Panc1 (cell line): ENCODE results near the gene ZCCHC7. TPM values are rescaled to one million over a fixed set of nuclear protein-coding genes. Genes with fewer than 3 reads are reported as not detected.

Experiments used
- ATAC-seq: fragments of 200-7000 bp; cut with Tn5 transposase; 2 replicates; pipeline ENCODE4 v1.9.1; 2020; ENCODE audit warnings: mild to moderate bottlenecking, moderate library complexity
- BruUV-seq: library from RNA; stranded (reverse); fragments of 400-500 nt; replicated peaks from 2 replicates; lab custom pipeline; 2021; lab: Mats Ljungman, UMichigan
- CTCF ChIA-PET: fragments of 300-600 bp; sonication (Branson Sonifier 250); formaldehyde crosslinking; loops from one replicate; lab custom pipeline; 2022; ENCODE audit warnings: antibody characterized with exemption; lab: Charles Lee
- POLR2A ChIA-PET: fragments of 300-600 bp; sonication (Branson Sonifier 250); formaldehyde crosslinking; loops from one replicate; lab custom pipeline; 2022; ENCODE audit warnings: antibody characterized with exemption; lab: Charles Lee
- DNase-seq: peaks from one replicate; pipeline ENCODE4 v3.0.0-alpha.2; 2010; ENCODE audit warnings: low read depth, low spot score
- H3K27ac ChIP-seq: 2 replicates; pipeline ENCODE4 v1.5.1; 2011; ENCODE audit warnings: mild to moderate bottlenecking, low read length, inconsistent platforms
- H3K27me3 ChIP-seq: fragments of 200-500 bp; sonication (Bioruptor generic); 2 replicates; pipeline ENCODE4 v1.6.0; 2014; ENCODE audit warnings: low read length, inconsistent platforms; ENCODE audit not compliant: control insufficient read depth, insufficient read depth
- H3K36me3 ChIP-seq: fragments of 200-500 bp; sonication (Bioruptor generic); 2 replicates; pipeline ENCODE4 v1.5.1; 2014; ENCODE audit warnings: inconsistent platforms, mild to moderate bottlenecking, low read length, moderate library complexity; ENCODE audit not compliant: control insufficient read depth, insufficient read depth
- H3K4me1 ChIP-seq: 2 replicates; pipeline ENCODE4 v1.5.1; 2011; ENCODE audit warnings: inconsistent platforms, mild to moderate bottlenecking, low read length, moderate library complexity; ENCODE audit not compliant: control insufficient read depth, insufficient read depth
- H3K4me3 ChIP-seq, 2 experiments: 2 replicates each; pipeline ENCODE4 v1.5.1; 2011 to 2012; ENCODE audit warnings: low read depth in 2 of 2, low read length in 2 of 2, mild to moderate bottlenecking in 2 of 2, inconsistent platforms in 1 of 2, moderate library complexity in 1 of 2
- H3K9me3 ChIP-seq: fragments of 200-500 bp; sonication (Bioruptor generic); 2 replicates; pipeline ENCODE4 v1.5.1; 2014; ENCODE audit warnings: low read depth, mild to moderate bottlenecking, inconsistent platforms, low read length, moderate library complexity; ENCODE audit not compliant: control insufficient read depth, insufficient read depth
- CTCF ChIP-seq: fragments of 450-650 bp; IDR thresholded peaks from 2 replicates; pipeline ENCODE4 v1.5.1; 2017; ENCODE audit warnings: mild to moderate bottlenecking
- POLR2AphosphoS5 ChIP-seq: IDR thresholded peaks from 2 replicates; pipeline ENCODE4 v1.6.1; 2012; ENCODE audit warnings: mild to moderate bottlenecking, low read depth, low read length, moderate library complexity
- REST ChIP-seq, 2 experiments: IDR thresholded peaks; 2 replicates each; pipeline ENCODE4 v1.6.1; 2011 to 2012; ENCODE audit warnings: low read depth in 2 of 2, control low read depth in 1 of 2, low read length in 1 of 2, mild to moderate bottlenecking in 1 of 2, moderate library complexity in 1 of 2; ENCODE audit not compliant: insufficient read depth in 1 of 2
- SIN3A ChIP-seq: IDR thresholded peaks from 2 replicates; pipeline ENCODE4 v1.6.1; 2012; ENCODE audit warnings: low read depth, mild to moderate bottlenecking, low read length, moderate library complexity, borderline replicate concordance; ENCODE audit not compliant: insufficient read depth
- TCF7L2 ChIP-seq: IDR thresholded peaks from 2 replicates; pipeline ENCODE4 v1.6.1; 2011; ENCODE audit warnings: mild to moderate bottlenecking, low read depth, low read length, inconsistent platforms
- in situ Hi-C: cut with HindIII; loops from 2 replicates; pipeline ENCODE4 v1.10.0; 2016; ENCODE audit warnings: low sequenced_read_pairs, low pct_unique_long_range_greater_than_20kb
- intact Hi-C: fragments of 100-400 bp; cut with micrococcal nuclease; formaldehyde crosslinking; loops from one replicate; pipeline ENCODE4 v1.10.0; 2022; ENCODE audit not compliant: unreplicated experiment
- total RNA-seq: library from RNA; stranded (reverse); gene quantifications from one replicate; pipeline ENCODE4 v1.2.1, GENCODE V29; 2021; ENCODE audit not compliant: unreplicated experiment

Gene ZCCHC7
- total RNA-seq, 1 experiment from 2014 or later = 43.7 TPM

- TF ChIP-seq TCF7L2 = no peak
- ATAC-seq (no peak), DNase-seq (no peak)
- in situ Hi-C loops (loop anchor here (5.0 kb wide), 1 partner anchor 57 kb away; no protein-coding TSS in a partner anchor), intact Hi-C loops (no loop called here)
- no peaks in the 10 kb centered on the region for H3K27me3 ChIP-seq
- H3K27ac ChIP-seq = no peak overlapping the region
- BruUV-seq = no TSS peak
- peaks cover 5% of the 10 kb centered on the region; the same call in 1 of the 2 replicates for H3K4me1 ChIP-seq
- no peaks in the 10 kb centered on the region for H3K36me3 ChIP-seq
- ChIA-PET POLR2A (interaction anchor here (0.6 kb wide), 1 partner anchor 8 kb away, joined by 3 read pairs; no protein-coding TSS in a partner anchor), CTCF (no interaction called here)
- no peaks in the 10 kb centered on the region for H3K9me3 ChIP-seq
- no peak overlapping the region for H3K4me3 ChIP-seq
Observed at GRCh38 chr9:37239921-37240320, 119.5 kb downstream of the ZCCHC7 start.

GRCh38 chr9:37241340-37241739, 121.0 kb downstream of the ZCCHC7 start:
- intact Hi-C loops (no loop called here), in situ Hi-C loops (loop anchor here (5.0 kb wide), 1 partner anchor 56 kb away; no protein-coding TSS in a partner anchor)
- Histone ChIP-seq H3K9me3 (no peaks in the 10 kb centered on the region), H3K4me3 (no peak overlapping the region), H3K4me1 (peaks cover 5% of the 10 kb centered on the region; the same call in 1 of the 2 replicates), H3K36me3 (no peaks in the 10 kb centered on the region), H3K27me3 (no peaks in the 10 kb centered on the region), H3K27ac (no peak overlapping the region)
- DNase-seq = no peak
- ChIA-PET CTCF (no interaction called here), POLR2A (interaction anchor here (0.6 to 1.0 kb wide), 2 partner anchors 9 to 11 kb away, joined by 3 to 12 read pairs; no protein-coding TSS in a partner anchor)
- no peak for ATAC-seq
- TF ChIP-seq REST (IDR thresholded peaks at IDR 0.05; ENCODE audit: insufficient read depth in 1 of 2, low read depth in 2 of 2, low read length in 1 of 2) = no peak
- TF ChIP-seq TCF7L2 = no peak
- no peak for TF ChIP-seq POLR2AphosphoS5
- TF ChIP-seq SIN3A = no peak
- TF ChIP-seq CTCF = no peak
- BruUV-seq = no TSS peak

DNA sequence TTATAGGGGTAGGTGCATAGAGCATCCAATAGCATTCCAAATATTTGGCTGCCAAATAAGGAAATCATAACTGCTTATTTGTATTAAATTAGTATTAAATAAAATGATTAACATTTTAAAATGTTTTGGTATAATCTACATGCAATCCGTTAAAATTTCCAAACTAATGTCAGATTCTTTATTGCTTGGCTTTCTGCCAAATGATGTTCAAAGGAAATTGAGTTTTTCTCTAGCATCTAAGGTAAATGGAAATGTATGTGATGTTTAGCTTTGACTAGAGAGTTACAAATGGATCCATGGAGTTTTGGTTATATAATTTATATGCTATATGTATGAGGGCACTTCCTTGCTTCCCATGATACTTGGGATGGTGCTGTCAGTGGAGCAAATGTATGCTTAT, 121.7 kb downstream of the ZCCHC7 start:
- no peak overlapping the region for H3K4me3 ChIP-seq
- no TSS peak for BruUV-seq
- H3K27ac ChIP-seq = no peak overlapping the region
- ChIA-PET CTCF (no interaction called here), POLR2A (interaction anchor here (1.0 kb wide), 1 partner anchor 10 kb away, joined by 3 read pairs; no protein-coding TSS in a partner anchor)
- DNase-seq (no peak), ATAC-seq (no peak)
- H3K4me1 ChIP-seq = peaks cover 5% of the 10 kb centered on the region; the same call in 1 of the 2 replicates
- in situ Hi-C loops = loop anchor here (5.0 kb wide), 1 partner anchor 55 kb away; no protein-coding TSS in a partner anchor
- H3K36me3 ChIP-seq = no peaks in the 10 kb centered on the region
- H3K27me3 ChIP-seq = no peaks in the 10 kb centered on the region
- intact Hi-C loops = no loop called here
- TF ChIP-seq REST (IDR thresholded peaks at IDR 0.05; ENCODE audit: insufficient read depth in 1 of 2, low read depth in 2 of 2, low read length in 1 of 2) (no peak), SIN3A (no peak), TCF7L2 (no peak), CTCF (no peak), POLR2AphosphoS5 (no peak)
- no peaks in the 10 kb centered on the region for H3K9me3 ChIP-seq
